HG03064 (cell line): ENCODE results near the gene HNRNPH3.
"Not testable (repeated sequence)": the region's sequence is repeated elsewhere in the genome, so short reads cannot be mapped to it uniquely, and the experiment has no call there.

Source experiments
- ATAC-seq: cut with Tn5 transposase; IDR thresholded peaks from one replicate; pipeline ENCODE4 v1.9.1; 2021; ENCODE audit warnings: low read depth; ENCODE audit not compliant: unreplicated experiment

HNRNPH3 gene, protein sequence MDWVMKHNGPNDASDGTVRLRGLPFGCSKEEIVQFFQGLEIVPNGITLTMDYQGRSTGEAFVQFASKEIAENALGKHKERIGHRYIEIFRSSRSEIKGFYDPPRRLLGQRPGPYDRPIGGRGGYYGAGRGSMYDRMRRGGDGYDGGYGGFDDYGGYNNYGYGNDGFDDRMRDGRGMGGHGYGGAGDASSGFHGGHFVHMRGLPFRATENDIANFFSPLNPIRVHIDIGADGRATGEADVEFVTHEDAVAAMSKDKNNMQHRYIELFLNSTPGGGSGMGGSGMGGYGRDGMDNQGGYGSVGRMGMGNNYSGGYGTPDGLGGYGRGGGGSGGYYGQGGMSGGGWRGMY

GRCh38 chr10:68331455-68332258, at the start of gene HNRNPH3:
TSS of gene HNRNPH3 (plus strand) at chr10:68332064. CDS start at chr10:68337222, 5,158 bp downstream.
- ATAC-seq, result peak; percentile 68

- no peak for ATAC-seq
These were observed 47.5 kb upstream of the HNRNPH3 start for GRCh38 chr10:68284062-68285001.

DNA sequence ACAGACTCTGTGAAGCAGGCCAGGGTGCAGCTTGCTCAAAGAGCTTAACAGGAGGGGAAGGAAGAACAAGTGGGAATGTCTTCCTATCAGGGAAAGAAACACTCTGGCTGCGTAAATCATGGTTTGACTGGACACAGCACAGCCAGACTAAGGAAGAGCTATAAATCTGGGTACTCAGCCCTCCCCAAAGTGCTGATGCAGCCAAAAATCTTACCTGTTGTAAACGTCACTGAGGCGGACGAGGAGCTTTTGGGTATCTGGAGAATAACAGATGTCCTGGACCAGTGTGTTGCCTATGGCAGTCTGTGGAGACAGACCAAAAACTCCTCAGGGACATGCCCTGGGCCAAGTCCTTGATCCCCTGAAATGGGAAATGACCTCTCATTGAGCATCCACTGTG, 43.1 kb upstream of the HNRNPH3 start:
- no peak for ATAC-seq

GRCh38 chr10:68290736-68291135, 41.1 kb upstream of the HNRNPH3 start:
- ATAC-seq, result no peak

- no peak for ATAC-seq
These were observed 34.8 kb upstream of the HNRNPH3 start for GRCh38 chr10:68296843-68297663.

GRCh38 chr10:68301301-68301700, 30.6 kb upstream of the HNRNPH3 start:
- no peak for ATAC-seq

GRCh38 chr10:68301790-68302502, 29.9 kb upstream of the HNRNPH3 start:
- ATAC-seq, result peak; percentile 72

DNA sequence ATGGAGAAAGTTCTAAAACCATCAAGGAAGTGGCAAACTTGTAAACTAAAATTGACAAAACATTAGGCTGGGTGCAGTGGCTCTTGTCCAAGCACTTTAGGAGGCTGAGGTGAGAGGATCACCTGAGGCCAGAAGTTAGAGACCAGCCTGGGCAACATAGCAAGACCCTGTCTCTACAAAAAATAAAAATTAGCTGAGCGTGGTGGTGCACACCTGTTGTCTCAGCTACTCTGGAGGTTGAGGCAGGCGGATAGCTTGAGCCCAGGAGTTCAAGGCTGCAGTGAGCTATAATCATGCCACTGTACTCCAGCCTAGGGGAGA, 29.4 kb upstream of the HNRNPH3 start:
- ATAC-seq, result peak; percentile 28

DNA sequence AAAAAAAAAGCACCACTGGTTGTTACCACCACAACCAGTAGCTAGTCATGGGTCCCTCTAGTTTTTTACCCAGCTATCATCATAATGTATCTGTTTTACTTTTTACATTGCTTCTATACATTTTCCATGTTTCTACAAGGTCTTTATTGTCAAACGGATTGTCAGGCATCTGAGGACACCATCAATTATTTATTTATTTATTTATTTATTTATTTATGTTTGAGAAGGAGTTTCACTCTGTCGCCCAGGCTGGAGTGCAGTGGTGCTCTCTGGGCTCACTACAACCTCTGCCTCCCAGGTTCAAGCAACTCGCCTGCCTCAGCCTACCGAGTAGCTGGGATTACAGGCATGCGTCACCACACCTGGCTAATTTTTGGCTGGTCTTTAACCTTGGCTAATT, 29.0 kb upstream of the HNRNPH3 start:
- ATAC-seq, result no peak

DNA sequence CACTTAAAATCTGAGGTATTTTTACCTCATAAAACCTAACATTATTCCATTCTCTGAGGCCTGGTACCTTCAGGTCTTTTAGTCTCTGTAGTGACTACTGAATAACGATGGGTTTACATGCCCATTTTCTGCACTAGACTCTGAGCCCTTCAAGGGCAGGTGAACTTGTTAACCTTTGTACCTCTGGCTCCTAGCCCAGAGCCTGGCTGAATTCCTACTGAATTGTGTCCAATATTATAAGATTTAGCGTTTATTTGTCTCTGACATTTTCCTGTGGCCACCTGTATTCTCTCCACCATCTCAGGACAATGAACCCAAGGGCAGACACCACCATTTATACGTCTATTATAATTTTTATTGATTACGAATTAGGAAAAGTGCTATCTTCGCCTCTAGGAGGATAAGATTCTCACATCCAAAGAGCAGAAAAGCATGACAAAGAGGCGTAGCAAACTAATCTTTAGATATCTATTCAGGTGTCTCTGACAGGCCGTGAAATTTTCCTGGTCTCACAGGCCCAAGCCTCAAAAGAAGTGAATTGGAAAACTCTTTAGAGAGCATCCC, 27.9 kb upstream of the HNRNPH3 start:
- no peak for ATAC-seq

DNA sequence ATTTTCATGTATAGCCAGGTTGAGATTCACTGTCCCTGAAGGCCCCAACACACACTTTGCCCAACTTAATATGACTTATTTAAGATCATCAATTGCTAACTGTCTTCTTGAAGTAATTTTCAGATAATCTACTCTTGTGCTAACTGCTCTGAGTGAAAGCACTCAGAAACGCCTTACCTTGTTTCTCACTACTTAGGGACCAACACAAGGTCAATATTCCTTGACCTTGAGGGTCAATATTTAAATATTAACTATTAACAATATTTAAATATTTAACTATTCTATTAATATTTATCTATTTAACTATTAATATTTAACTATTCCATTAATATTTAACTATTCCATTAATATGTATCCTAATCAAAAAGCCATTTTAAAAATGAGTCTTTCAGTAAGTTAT, 26.0 kb upstream of the HNRNPH3 start:
- ATAC-seq, result no peak

DNA sequence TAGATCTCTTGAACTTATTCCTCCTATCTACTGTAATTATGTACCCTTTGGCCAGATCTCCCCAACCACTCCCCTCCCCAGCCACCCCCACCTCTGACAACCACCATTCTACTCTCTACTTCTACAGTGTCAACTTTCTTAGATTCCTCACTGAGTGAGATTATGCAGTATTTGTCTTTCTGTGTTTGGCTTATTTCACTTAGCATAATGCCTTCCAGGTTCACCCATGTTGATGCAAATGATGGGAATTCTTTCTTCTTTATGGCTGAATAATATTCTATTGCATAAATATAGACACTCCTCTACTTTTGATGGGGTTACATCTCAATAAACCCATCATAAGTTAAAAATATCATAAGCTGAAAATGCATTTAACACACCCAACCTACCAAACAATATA, 21.3 kb upstream of the HNRNPH3 start:
- ATAC-seq, result no peak

GRCh38 chr10:68314930-68315329, 16.9 kb upstream of the HNRNPH3 start:
- ATAC-seq, result not testable (repeated sequence)

DNA sequence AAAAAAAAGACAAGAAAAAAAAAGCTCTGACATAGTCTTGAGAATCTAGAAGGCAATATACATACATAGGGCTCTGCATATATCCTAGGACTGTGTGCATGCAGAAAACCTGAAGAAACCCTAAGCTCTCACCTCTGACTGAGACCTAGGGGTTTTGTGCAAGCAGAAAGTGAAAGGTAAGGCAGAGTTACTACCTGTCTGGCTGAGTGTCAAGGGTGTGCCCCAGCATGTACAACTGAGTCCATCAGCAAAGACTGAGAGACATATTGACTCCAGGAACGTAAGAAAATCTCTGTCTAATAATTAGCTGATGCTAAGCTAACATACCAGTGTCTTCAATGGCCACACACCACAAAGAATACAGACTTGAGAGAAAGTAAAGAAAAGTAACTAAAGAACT, 16.3 kb upstream of the HNRNPH3 start:
- ATAC-seq, result no peak

DNA sequence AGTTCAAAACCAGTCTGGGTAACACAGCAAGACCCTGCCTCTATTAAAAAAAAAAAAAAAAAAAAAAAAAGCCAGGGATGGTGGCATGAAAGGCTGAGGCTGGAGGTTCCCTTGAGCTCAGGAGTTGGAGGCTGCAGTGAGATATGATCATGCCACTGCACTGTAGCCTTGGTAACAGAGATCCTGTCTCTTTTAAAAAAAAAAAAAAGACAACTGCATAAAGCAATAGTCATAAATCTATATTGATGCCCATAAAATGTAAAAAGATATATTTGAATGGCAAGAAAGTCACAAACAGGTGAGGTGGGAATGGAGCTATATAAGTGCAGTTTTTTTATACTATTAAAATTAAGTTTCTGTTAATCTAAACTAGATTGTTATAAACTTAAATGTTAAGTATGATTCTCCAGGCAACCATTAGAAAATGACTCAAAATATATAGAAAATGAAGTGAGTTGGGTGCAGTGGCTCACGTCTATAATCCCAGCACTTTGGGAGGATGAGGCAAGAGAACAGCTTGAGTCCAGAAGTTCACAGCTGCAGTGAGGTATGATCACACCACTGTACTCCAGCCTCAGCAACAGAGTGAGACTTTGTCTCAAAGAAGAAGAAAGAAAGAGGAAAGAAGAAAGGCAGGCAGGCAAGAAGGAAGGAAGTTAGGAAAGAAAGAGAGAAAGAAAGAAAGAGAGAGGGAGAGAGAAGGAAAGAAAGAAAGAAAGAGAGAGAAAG, 13.4 kb upstream of the HNRNPH3 start:
- no peak for ATAC-seq

- not testable (repeated sequence) for ATAC-seq
These were observed 7.5 kb upstream of the HNRNPH3 start for GRCh38 chr10:68324396-68324795.

- no peak for ATAC-seq
These were observed 3.7 kb upstream of the HNRNPH3 start for GRCh38 chr10:68327889-68328786.

GRCh38 chr10:68329506-68329861, 2.4 kb upstream of the HNRNPH3 start:
- ATAC-seq, result no peak
